Measurements from ENCODE around the gene HAND2. TPM values are rescaled to one million over a fixed set of nuclear protein-coding genes. Genes with fewer than 3 reads are reported as not detected.

Gene HAND2
- total and polyA plus RNA-seq, 2 of the 13 experiments (the other 11 are each of a cell fraction or from before 2014, with no cell fraction given): not detected

GRCh38 chr4:173490817-173491528 lies 39.1 kb downstream of the HAND2 start (continued):
- TF ChIP-seq ATF2 (CRISPR knock-in tag; IDR thresholded peaks at IDR 0.05) (no peak), SNAPC2 (CRISPR knock-in tag; IDR thresholded peaks at IDR 0.05) (no peak), SAP130 (CRISPR knock-in tag; IDR thresholded peaks at IDR 0.05; ENCODE audit: low read depth) (peak; percentile 43; the same call in 1 of the 2 replicates), ZNF224 (CRISPR knock-in tag; IDR thresholded peaks at IDR 0.05) (no peak), TFAP4 (IDR thresholded peaks at IDR 0.05; ENCODE audit: borderline replicate concordance, low read depth) (peak; percentile 37; the same call in 1 of the 2 replicates), THYN1 (CRISPR knock-in tag; IDR thresholded peaks at IDR 0.05; ENCODE audit: borderline replicate concordance, low read depth) (no peak), MTA1 (CRISPR knock-in tag; IDR thresholded peaks at IDR 0.05; ENCODE audit: borderline replicate concordance) (no peak), ZNF281 (CRISPR knock-in tag; IDR thresholded peaks at IDR 0.05; ENCODE audit: borderline replicate concordance) (no peak), HMGXB4 (CRISPR knock-in tag; IDR thresholded peaks at IDR 0.05; ENCODE audit: borderline replicate concordance in 1 of 2, low read depth in 1 of 2) (no peak), YY1 (IDR thresholded peaks at IDR 0.05; ENCODE audit: insufficient read depth, insufficient replicate concordance, low read depth, low read length) (no peak), XBP1 (CRISPR knock-in tag; IDR thresholded peaks at IDR 0.05) (no peak), SYNCRIP (IDR thresholded peaks at IDR 0.05; ENCODE audit: insufficient read depth, low read depth, low read length) (no peak), TCF12 (IDR thresholded peaks at IDR 0.05) (no peak), TCF12 (CRISPR knock-in tag; IDR thresholded peaks at IDR 0.05) (no peak), RAD21 (CRISPR knock-in tag; IDR thresholded peaks at IDR 0.05) (no peak), ZNF879 (CRISPR knock-in tag; IDR thresholded peaks at IDR 0.05) (no peak), ZNF687 (CRISPR knock-in tag; IDR thresholded peaks at IDR 0.05) (no peak), MAFG (CRISPR knock-in tag; IDR thresholded peaks at IDR 0.05) (no peak)
